Activated T-cell treated with anti-CD3 and anti-CD28 coated beads, Interleukin-2, amount 50 U/mL, for 24 hours (primary cell): ENCODE data around the gene NOD1.
A peak's percentile ranks its signal among the peaks of the same experiment; 100 is the strongest.
"Not testable (repeated sequence)": the region's sequence is repeated elsewhere in the genome, so short reads cannot be mapped to it uniquely, and the experiment has no call there.

ENCODE experiments used
- DNase-seq: peaks from one replicate; pipeline ENCODE4 v3.0.0-alpha.2; 2020
- H3K27ac Mint-ChIP-seq: 2 replicates; pipeline ENCODE4 v1.8.0; 2020; ENCODE audit warnings: mild to moderate bottlenecking, mixed read lengths
- H3K27me3 Mint-ChIP-seq: 2 replicates; pipeline ENCODE4 v1.8.0; 2020; ENCODE audit warnings: mixed read lengths
- H3K36me3 Mint-ChIP-seq: 2 replicates; pipeline ENCODE4 v1.8.0; 2020; ENCODE audit warnings: low read depth, mixed read lengths
- H3K4me1 Mint-ChIP-seq: 2 replicates; pipeline ENCODE4 v1.8.0; 2020; ENCODE audit warnings: low read depth, mixed read lengths
- H3K4me3 Mint-ChIP-seq: 2 replicates; pipeline ENCODE4 v1.8.0; 2020; ENCODE audit warnings: mild to moderate bottlenecking, moderate library complexity, mixed read lengths
- H3K9me3 Mint-ChIP-seq: 2 replicates; pipeline ENCODE4 v1.8.0; 2020; ENCODE audit warnings: mixed read lengths

NOD1 gene

GRCh38 chr7:30485667-30486066 is 7.1 kb upstream of the NOD1 start:
- Mint-ChIP-seq H3K9me3 (no peaks in the 10 kb centered on the region), H3K4me3 (no peak overlapping the region), H3K36me3 (no peaks in the 10 kb centered on the region), H3K4me1 (no peaks in the 10 kb centered on the region), H3K27me3 (no peaks in the 10 kb centered on the region), H3K27ac (no peak overlapping the region)
- DNase-seq, result no peak

DNA sequence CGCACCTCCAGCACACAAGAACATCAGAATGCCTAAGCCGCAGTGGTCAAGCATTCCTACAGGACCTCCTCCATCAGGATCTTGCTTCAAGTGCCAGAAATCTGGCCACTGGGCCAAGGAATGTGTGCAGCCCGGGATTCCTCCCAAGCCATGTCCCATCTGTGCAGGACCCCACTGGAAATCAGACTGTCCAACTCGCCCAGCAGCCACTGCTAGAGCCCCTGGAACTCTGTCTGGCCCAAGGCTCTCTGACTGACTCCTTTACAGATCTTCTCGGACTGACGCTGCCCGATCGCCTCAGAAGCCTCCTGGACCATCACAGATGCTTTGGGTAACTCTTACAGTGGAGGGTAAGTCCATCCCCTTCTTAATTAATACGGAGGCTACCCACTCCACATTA is 2.8 kb upstream of the NOD1 start:
- not testable (repeated sequence) for H3K36me3 Mint-ChIP-seq, H3K9me3 Mint-ChIP-seq, H3K27ac Mint-ChIP-seq, DNase-seq, H3K27me3 Mint-ChIP-seq, H3K4me3 Mint-ChIP-seq
- peaks cover 30% of the 10 kb centered on the region for H3K4me1 Mint-ChIP-seq

- Mint-ChIP-seq H3K27ac (peak overlapping the region; percentile 89), H3K4me1 (peaks cover 50% of the 10 kb centered on the region), H3K36me3 (peaks cover 13% of the 10 kb centered on the region)
Measured at GRCh38 chr7:30479202-30480120, 877 bp upstream of the NOD1 start.

DNA sequence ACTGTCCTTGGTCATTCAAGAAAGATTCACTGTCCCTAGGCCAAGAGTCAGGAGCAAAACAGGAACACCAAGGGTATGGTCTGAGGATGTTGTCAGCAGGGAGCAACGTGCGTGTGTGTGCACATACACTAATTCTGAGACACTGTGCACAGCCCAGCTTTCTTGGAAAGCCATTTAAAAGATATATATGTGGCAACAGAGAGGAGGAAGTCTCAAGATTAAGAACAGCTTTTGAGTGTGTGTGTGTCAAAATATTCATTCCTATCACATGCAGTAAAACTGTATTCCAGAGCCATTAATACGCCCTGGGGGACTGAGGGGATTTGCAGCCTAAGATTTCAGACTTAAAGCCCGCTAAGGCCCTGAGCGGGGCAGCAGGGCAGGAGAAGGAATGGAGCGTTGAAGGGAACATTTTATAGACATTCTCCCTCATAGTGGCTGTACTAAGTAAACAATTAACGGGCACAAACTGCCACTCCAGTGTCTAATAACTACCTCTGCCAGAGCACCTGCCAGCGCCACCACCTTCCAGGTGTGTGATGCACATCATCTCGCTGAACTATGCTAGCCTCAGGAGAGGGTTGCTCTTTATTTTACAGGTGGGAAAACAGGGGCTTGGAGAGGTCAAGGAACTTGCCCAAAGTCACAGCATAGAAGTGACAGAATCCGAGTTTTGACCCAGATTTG is 2.0 kb downstream of the NOD1 start:
- peak overlapping the region; percentile 24 for H3K27ac Mint-ChIP-seq
- DNase-seq, result no peak
- H3K27me3 Mint-ChIP-seq, result no peaks in the 10 kb centered on the region
- peak overlapping the region; percentile 41 for H3K4me3 Mint-ChIP-seq
- H3K36me3 Mint-ChIP-seq, result peaks cover 17% of the 10 kb centered on the region
- peaks cover 75% of the 10 kb centered on the region for H3K4me1 Mint-ChIP-seq
- H3K9me3 Mint-ChIP-seq, result no peaks in the 10 kb centered on the region

More at GRCh38 chr7:30479202-30480120, 877 bp upstream of the NOD1 start:
- Mint-ChIP-seq H3K4me3 (peak overlapping the region; percentile 90), H3K27me3 (no peaks in the 10 kb centered on the region), H3K9me3 (no peaks in the 10 kb centered on the region)
- peak; percentile 48 for DNase-seq

DNA sequence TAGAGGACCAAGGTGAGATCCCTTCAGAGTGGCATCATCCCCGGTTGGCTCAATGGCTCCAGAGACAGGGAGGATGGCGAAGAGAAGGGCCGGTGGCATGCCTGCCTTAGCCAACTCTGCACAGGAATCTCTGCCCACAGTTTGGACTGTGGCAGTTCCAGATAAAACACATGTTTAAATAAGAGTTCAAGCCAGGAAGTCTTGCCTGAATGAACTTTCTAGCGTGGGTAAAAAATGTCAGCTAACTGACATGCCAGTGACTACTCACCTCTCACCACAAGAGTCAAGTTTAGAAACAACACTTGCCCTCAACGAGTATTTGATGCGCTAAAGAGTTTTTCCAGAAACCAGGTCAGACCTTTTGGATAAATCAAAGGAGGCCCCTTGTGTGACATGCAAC is 3.0 kb downstream of the NOD1 start:
- peaks cover 85% of the 10 kb centered on the region for H3K4me1 Mint-ChIP-seq
- peak overlapping the region; percentile 8 for H3K27ac Mint-ChIP-seq
- peaks cover 17% of the 10 kb centered on the region for H3K36me3 Mint-ChIP-seq
- no peak for DNase-seq
- no peaks in the 10 kb centered on the region for H3K9me3 Mint-ChIP-seq
- no peak overlapping the region for H3K4me3 Mint-ChIP-seq
- no peaks in the 10 kb centered on the region for H3K27me3 Mint-ChIP-seq

DNA sequence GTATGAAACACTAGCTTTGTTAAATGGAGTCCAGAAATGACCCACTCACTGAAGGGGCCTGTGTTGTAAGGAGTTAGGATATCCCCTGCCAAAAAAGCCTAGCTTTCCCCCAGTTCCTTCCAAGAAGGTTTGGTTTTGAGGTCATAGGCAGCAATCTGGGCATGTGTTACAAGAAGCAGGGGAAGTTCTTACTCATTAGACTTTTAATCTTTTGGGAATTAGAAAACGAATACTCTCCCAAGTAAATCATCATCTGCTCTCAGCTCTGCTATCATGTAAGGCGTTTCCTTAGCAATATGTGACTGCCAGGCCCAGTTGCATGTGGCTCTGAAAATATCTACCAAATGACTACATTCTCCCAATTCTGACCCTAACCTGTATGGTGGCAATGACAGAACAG is 3.7 kb downstream of the NOD1 start:
- Mint-ChIP-seq H3K9me3 (no peaks in the 10 kb centered on the region), H3K36me3 (peaks cover 17% of the 10 kb centered on the region), H3K4me3 (no peak overlapping the region), H3K4me1 (peaks cover 88% of the 10 kb centered on the region), H3K27ac (no peak overlapping the region), H3K27me3 (no peaks in the 10 kb centered on the region)
- DNase-seq, result no peak

- H3K27ac Mint-ChIP-seq, result no peak overlapping the region
- no peaks in the 10 kb centered on the region for H3K27me3 Mint-ChIP-seq
- H3K4me3 Mint-ChIP-seq, result no peak overlapping the region
- DNase-seq, result no peak
- peaks cover 87% of the 10 kb centered on the region for H3K4me1 Mint-ChIP-seq
- H3K36me3 Mint-ChIP-seq, result peaks cover 17% of the 10 kb centered on the region
- no peaks in the 10 kb centered on the region for H3K9me3 Mint-ChIP-seq
Measured at GRCh38 chr7:30474485-30474884, 4.1 kb downstream of the NOD1 start.

DNA sequence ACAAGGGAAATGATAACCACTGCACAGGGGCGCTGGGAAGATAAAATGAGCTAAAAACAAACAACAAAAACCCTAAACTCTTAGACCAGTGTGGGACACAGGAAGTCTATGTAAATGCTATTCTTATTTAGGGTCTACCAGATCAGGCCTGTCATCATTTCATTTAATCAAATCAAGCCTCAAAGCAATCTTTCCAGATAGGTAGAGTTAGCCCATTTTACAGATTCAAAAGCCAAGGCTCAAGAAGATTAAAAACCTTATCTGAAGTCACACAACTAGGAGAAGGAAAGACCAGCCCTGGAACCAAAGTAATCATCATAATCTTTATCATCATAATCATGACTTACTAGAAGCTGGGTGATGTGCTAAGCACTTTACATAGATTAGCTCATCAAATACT is 4.7 kb downstream of the NOD1 start:
- Mint-ChIP-seq H3K27me3 (no peaks in the 10 kb centered on the region), H3K4me3 (no peak overlapping the region), H3K36me3 (peaks cover 17% of the 10 kb centered on the region), H3K9me3 (no peaks in the 10 kb centered on the region), H3K4me1 (peaks cover 85% of the 10 kb centered on the region), H3K27ac (no peak overlapping the region)
- DNase-seq, result no peak

- no peak overlapping the region for H3K4me3 Mint-ChIP-seq
- H3K27ac Mint-ChIP-seq, result no peak overlapping the region
- no peak for DNase-seq
- no peaks in the 10 kb centered on the region for H3K9me3 Mint-ChIP-seq
- H3K36me3 Mint-ChIP-seq, result peaks cover 13% of the 10 kb centered on the region
- H3K27me3 Mint-ChIP-seq, result no peaks in the 10 kb centered on the region
- H3K4me1 Mint-ChIP-seq, result peaks cover 91% of the 10 kb centered on the region
Measured at GRCh38 chr7:30472784-30473775, 5.5 kb downstream of the NOD1 start.

DNA sequence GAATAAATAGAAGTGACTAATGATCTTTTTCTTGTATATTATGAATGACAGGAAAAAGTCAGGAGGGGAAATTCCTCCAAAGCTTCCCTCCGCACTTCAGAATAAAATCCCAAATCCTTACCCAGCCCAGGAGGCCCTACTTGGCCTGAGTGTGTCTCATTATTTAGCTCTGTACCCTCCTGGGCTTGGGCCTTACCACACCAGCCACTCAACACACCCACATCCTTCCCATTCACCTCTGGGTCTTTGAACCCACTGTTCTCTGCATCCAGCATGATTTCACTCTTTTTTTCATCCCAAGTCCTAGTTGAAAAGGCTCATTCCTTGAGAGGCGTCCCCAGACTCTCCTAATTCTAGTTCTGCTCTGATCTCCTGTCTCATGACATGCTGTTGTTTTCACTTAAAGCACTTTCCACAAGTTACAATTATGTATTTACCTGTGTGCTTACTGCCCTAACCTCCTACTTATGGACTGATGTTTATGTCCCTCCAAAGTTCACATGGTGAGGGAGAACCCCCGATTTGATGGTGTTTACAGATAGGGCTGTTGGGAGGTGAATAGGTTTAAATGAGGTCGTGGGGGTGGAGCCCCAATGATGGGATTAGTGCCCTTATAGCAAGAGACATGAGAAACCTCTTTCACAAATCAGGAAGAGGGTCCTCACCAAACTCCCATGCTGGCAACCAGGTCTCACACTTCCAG is 6.4 kb downstream of the NOD1 start:
- no peak for DNase-seq
- Mint-ChIP-seq H3K9me3 (no peaks in the 10 kb centered on the region), H3K27ac (no peak overlapping the region), H3K36me3 (peaks cover 11% of the 10 kb centered on the region), H3K4me3 (no peak overlapping the region), H3K27me3 (no peaks in the 10 kb centered on the region), H3K4me1 (peaks cover 89% of the 10 kb centered on the region)

- DNase-seq, result no peak
- Mint-ChIP-seq H3K9me3 (no peaks in the 10 kb centered on the region), H3K27me3 (no peaks in the 10 kb centered on the region), H3K36me3 (peaks cover 11% of the 10 kb centered on the region), H3K4me1 (peaks cover 80% of the 10 kb centered on the region), H3K4me3 (no peak overlapping the region), H3K27ac (no peak overlapping the region)
Measured at GRCh38 chr7:30471205-30471604, 7.4 kb downstream of the NOD1 start.

DNA sequence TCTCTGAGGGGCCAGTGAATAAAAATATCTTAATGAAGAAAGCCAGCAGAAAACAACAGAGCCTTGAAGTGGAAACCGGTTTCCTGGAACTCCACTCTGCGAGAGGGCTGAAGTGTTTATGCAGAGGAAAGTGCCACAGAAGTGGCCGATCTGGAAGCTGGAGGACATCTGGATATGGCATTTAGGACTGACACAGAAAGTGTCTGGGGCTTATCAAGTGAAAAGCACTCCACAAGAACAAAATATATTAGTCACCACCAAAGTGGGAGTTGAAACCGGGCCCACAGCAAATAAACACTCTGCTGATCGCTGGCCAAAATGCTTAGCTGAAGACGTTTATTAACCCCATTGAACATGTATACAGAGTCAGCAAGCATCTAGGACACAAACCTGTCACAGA is 7.8 kb downstream of the NOD1 start:
- H3K4me3 Mint-ChIP-seq, result no peak overlapping the region
- peaks cover 11% of the 10 kb centered on the region for H3K36me3 Mint-ChIP-seq
- no peaks in the 10 kb centered on the region for H3K9me3 Mint-ChIP-seq
- H3K27me3 Mint-ChIP-seq, result no peaks in the 10 kb centered on the region
- DNase-seq, result no peak
- peaks cover 80% of the 10 kb centered on the region for H3K4me1 Mint-ChIP-seq
- H3K27ac Mint-ChIP-seq, result no peak overlapping the region

DNA sequence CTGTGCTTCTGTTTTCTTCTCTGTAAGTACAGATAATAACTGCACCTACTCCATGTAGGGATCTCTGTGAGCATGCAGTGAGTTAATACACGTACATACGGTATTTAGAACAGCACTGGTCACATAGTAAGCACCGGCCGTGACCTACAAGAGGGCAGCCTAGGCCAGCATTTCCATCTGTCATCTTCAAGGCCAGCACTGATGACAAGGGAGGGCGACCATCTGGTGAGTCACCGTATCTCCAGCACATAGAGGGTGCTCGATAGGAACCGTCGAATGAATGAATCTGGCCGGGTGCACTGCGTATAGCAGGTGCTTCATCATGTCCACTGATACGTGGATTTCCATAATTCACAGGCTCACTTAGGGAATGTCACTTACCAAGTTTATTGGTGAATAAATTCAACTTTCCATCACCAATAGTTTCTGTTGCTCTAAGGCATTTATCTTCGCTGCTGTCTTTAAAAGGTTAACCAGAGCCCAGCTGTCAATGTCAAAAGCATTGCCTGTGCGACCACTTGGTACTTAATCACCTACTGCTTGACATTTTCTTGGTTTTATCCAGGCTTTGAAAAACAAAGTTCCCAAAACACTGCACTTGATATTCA is 8.3 kb downstream of the NOD1 start:
- H3K4me3 Mint-ChIP-seq, result no peak overlapping the region
- no peak for DNase-seq

More for the DNA sequence above, 8.3 kb downstream of the NOD1 start:
- Mint-ChIP-seq H3K4me1 (peaks cover 78% of the 10 kb centered on the region), H3K27ac (no peak overlapping the region), H3K9me3 (no peaks in the 10 kb centered on the region), H3K36me3 (peaks cover 8% of the 10 kb centered on the region), H3K27me3 (no peaks in the 10 kb centered on the region)
